AG08395 (cell line): ENCODE data around the gene GOLGA3.
"Not testable (repeated sequence)": the region's sequence is repeated elsewhere in the genome, so short reads cannot be mapped to it uniquely, and the experiment has no call there.

Experiments used
- DNase-seq: peaks from one replicate; pipeline ENCODE4 v3.0.0; 2012; ENCODE audit warnings: mixed read lengths, low spot score

GOLGA3 gene

DNA sequence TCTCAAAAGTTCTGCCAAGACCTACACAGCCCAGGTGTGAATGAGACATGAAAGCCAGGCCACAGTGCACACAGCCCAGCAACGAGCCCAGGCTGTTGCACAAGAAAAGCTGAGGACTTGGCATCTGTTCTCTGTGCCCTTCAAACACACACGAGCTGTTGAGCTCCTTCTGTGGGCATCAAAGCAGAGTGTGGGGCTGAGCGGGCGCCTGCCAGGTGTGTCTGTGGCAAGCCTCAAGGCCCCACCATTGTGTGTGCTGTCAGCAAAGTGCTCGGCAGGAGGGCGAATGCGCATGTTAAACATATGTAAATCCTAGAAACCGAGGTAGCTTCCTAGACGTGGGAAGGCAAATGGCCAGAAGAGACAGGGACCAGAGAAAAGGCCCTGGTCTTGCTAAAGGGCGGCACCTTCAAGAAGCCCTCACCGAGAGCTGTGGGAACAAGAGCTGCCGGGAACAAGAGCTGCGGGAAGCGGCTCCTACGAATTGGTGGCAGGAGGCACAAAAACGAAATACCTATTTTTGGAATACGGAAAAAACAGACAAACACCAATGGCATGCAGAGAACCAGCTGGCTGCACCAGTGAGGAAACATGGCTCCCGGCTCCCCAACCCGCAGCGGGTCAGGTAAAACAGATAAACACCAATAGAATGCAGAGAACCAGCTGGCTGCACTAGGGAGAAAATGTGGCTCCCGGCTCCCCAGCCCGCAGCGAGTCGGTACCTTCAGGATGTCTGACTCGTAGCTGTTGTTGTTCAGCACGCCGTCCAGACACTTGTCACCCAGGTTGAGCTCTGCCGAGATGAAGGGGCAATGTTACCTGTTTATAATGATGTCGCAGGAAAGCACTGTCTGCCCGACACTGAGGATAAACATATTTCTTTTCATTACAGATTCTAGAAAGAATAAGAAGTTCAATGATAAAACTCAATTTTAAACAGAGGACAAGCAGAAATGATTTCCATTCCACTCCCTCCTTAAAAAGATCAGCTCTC, 19.0 kb upstream of the GOLGA3 start:
- DNase-seq, result no peak

DNA sequence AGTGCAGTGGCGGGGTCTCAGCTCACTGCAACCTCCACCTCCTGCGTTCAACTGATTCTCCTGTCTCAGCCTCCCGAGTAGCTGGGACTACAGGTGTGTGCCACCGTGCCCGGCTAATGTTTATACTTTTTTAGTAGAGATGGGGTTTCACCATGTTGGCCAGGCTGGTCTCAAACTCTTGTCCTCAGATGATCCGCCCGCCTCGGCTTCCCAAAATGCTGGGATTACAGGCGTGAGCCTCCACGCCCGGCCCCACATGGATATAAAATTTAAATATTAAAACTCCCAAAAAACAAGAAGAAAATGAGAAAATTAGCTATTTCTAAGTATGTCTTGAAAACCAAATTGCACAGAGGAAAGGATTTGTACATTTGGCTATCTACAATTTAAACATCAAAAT, 16.0 kb upstream of the GOLGA3 start:
- DNase-seq, result not testable (repeated sequence)

DNA sequence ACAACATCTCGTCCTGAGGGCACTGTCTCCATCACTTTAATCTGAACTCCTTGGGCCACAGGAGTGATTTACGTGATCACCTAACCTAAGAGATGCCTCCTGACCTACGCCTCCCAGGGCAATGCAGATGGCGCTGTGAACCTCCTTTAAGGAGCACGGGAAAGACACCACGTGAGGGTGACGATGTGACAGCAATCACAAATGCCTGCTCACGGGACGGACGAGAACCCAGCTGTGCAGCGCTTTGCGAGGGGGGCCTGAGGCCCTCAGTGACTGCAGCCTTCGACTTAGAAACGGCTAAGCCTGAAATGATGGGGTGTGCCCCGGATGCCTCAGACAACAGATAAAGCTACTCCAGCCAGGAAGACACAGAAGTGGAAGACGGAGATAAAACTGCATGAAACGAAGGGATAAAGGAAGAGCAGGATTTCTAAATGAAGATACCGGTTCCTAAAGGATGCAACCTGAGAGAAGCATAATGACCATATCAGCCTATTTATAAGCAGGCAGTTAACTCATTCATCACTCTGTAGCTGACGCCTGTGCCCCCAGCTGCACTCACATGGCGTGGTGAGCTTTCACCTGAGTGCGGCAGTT, 13.9 kb upstream of the GOLGA3 start:
- no peak for DNase-seq

DNA sequence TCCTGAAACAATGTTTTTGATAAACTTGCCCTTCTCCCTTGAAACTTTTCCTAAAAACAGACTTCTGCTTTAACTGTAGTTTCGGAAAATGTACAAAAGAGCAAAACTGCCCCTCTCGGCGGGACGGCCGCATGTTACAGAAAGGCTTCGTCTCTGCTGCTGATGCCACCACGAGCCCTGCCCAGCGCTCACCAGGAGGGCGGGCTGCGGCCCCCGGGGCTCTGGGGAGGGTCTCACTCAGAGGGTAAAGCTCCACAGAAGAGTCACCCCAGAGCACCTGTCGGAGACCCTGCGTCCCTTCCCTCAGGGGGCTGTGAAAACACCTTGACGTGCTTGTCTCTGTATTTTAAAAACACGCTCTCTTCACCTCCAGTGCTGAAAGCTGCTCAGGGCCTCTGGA, 12.5 kb upstream of the GOLGA3 start:
- DNase-seq, result no peak

DNA sequence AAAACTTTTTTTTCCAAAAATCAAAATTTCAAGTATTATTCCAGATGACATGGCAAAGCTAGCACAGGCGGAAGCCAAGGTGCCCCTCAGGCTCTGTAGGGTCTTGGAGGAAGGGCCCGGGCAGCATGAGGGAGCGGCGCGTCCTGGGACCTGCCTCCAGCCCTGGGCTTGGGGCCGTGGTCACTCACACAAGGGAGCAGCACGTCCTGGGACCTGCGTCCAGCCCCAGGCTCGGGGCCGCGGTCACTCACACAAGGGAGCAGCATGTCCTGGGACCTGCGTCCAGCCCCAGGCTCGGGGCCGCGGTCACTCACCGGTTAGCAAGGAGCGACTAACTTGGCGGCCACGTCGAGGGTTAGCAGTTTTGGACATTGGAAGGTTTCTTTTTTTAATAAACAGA, 11.9 kb upstream of the GOLGA3 start:
- no peak for DNase-seq

DNA sequence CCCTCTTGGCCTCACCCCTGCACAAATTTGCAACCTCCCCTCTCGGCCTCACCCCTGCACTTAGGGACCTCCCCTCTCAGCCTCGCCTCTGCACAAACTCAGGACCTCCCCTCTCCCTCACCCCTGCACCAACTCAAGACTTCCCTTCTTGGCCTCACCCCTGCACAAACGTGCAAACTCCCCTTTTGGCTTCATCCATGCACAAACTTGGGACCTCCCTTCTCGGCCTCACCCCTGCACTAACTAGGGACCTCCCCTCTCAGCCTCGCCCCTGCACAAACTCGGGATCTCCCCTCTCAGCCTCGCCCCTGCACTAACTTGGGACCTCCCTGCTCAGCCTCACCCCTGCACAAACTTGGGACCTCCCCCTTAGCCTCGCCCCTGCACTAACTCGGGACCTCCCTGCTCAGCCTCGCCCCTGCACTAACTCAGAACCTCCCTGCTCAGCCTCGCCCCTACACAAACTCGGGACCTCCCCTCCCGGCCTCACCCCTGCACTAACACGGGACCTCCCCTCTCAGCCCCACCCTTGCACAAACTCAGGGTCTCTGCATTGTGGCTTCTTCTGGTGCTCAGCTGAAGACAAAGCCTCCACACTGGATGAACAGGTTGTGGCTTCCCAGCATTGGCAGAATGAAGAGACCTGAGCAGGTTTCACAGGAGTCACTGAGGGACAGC, 11.0 kb upstream of the GOLGA3 start:
- DNase-seq, result no peak

DNA sequence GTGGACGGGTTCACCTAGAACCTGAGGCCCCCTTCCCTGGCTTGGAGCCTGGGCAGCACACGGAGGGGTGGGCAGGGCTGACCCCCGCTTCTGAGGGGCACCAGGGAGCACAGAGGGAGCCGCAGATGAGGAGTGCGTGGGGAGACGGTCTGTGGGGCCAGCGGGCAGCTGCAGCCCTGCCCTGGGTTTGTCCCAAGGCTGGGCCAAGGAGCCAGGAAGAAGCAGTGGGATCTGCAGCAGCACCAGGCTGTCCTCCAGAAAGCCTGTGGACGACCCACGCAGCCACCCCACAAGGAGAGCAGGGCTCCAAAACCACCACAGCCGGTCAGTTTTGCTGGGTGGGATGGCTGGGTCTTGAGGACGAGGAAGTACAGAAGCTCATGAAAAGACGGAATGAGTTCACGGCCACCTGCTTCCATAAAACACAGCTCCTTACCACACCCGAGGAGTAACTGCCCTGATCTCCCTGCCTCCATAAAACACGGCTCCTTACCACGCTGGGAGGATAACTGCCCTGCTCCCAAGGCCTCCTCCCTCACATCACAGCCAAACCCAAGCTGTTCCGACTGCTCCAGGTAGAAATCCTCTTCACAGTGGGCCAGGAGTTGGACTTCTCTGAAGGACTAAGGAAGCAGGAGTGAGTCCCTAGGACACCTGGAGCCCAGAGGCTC, 9.9 kb upstream of the GOLGA3 start:
- peak; percentile 7 for DNase-seq

DNA sequence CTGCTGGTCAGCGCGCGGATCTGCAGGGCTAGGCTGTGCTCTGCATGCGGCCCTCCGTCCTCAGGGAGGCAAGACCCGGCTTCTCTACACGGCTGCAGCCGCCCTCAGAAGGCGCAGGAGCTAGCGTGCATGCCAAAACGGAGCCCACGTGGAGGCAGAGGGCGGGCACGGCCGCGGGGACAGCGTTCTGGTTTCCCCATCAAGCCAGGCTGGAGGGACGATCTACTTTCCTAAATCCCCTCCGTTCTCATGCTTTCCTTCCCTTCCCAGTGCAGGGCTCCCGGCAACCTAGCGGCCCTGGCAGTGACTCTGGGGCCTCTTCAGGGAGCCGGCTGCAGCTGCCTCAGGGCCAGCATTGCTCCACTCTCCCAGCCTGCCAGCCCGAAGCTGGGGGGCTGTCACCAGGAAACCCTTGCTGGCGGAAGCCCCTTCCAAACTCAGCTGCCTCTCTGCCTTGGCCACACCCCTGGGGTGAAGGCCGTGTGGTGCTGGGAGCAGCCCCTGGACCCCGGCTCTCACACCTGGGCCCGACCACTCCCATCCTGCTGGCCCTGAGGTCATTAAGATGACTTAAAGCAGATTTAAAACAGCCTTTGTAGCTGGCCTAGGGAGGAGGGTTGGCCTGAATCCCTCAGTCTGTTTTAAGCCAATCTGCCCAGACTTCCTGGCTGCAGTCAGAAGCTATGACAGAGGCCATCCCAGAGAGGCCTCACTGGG, 9.2 kb upstream of the GOLGA3 start:
- peak; percentile 51 for DNase-seq

DNA sequence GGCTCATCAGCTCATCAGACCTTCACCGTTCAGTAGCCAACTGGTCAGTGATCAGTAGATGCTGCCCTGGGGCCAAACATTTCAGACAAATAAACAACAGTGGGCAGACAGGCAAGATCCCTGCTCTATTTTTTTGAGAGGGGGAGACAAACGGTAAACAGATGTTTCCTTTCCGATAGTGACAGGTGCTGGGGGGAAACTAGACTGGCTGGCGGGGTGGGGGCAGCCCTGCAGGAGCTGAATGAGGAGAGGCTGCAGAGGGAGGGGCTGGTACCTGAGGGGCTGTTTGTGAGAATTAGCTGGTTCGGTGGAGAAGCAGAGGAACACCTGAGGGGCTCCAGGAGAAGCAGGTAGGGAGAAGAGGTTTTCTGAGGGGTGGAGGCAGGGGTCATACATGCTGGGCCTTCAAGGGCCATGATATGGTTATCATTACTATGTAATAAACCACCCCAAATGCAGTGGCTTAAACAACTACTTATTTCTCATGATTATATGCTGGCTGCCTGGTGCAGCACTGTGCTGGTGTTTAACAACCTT, 8.2 kb upstream of the GOLGA3 start:
- no peak for DNase-seq

DNA sequence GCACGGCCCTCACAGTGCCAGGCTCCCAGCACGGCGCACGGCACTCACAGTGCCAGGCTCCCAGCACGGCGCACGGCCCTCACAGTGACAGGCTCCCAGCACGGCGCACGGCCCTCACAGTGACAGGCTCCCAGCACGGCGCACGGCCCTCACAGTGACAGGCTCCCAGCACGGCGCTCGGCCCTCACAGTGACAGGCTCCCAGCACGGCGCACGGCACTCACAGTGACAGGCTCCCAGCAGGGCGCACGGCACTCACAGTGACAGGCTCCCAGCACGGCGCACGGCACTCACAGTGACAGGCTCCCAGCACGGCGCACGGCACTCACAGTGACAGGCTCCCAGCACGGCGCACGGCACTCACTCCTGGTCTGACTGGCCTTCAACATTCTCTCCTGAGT, 7.6 kb upstream of the GOLGA3 start:
- not testable (repeated sequence) for DNase-seq

DNA sequence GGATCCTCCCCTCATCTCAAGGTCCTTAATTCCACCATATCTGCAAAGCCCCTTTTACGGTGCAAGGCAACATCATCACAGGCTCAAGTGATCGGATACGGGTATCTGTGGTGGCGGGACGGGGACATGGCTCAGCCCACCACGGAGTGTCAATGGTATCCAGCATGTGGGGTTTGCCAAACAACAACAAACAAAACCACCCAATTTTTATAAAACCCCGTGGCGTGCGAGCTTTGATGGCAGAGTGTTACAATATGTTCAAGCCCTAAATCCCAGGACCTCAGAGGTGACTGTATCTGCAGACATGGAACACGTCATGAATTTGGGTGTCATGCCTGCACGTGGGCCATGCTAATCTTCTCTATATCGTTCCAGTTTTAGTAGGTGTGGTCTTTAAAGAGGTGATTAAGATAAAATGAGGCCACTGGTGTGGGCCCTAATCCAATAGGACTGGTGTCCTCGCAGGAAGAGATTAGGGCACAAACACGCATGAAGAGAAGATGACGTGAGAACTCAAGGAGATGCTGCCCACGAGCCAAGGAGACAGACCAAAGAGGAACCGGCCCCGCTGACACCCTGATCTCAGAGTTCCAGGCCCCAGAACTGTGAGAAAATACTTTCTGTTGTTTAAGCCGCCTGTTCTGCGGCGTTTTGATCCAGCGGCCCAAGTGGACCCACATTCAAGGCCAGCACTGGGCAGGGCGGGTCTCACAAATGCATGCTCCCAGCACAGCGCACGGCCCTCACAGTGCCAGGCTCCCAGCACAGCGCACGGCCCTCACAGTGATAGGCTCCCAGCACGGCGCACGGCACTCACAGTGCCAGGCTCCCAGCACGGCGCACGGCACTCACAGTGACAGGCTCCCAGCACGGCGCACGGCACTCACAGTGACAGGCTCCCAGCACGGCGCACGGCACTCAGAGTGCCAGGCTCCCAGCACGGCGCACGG, 6.7 kb upstream of the GOLGA3 start:
- no peak for DNase-seq

DNA sequence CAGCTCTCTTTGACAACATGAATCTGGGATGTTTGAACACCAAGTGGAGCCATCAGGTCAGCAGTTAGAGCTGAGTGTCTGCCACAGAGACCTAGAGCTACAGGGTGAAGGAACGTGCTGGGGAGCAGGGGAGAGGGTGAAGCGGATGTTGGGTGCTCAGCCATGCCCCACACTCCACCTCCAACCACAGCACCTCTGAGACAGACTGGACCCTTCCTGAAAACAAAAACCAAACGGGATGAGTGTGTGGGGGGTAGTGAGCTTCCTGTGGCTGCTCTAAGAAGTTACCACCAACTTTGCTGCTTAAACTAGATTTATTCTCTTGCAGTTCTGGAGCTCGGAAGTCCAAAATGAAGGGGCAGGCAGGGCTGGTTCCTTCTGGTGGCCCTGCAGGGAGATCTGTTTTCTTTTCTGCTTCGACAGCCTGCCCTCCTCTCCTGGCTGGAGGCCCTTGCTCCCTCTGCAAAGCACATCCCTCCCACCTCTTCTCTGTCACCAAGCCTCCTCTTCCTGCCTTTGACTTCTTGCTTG, 5.6 kb upstream of the GOLGA3 start:
- no peak for DNase-seq

DNA sequence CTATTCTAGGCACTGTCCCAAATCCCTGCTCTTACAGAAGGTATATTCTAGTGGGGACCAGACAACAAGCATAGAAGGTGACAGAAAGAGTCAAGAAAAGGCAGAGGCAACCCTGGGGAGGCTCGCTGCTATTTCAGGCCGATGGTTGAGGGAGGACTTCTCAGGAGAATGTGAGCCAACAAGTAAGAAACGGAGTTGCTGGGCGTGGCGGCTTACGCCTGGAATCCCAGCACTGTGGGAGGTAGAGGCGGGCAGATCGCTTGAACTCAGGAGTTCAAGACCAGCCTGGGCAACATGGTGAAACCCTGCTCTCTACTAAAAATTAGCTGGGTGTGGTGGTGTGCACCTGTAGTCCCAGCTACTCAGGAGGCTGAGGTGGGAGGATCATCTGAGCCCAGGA, 4.7 kb upstream of the GOLGA3 start:
- DNase-seq, result no peak

DNA sequence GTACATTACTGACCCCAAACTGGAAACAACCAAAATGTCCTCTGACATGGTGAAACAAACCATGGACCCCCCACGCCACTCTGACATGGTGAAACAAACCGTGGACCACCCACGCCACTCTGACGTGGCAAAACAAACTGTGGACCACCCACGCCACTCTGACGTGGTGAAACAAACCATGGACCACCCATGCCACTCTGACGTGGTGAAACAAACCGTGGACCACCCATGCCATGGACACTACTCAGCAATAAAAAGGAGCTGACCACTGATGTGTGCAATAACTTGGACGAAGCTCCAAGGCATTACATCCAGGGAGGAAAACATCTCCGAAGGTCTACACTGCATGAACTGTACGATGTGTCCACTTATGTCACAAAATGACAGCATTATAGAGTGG, 3.1 kb upstream of the GOLGA3 start:
- no peak for DNase-seq

DNA sequence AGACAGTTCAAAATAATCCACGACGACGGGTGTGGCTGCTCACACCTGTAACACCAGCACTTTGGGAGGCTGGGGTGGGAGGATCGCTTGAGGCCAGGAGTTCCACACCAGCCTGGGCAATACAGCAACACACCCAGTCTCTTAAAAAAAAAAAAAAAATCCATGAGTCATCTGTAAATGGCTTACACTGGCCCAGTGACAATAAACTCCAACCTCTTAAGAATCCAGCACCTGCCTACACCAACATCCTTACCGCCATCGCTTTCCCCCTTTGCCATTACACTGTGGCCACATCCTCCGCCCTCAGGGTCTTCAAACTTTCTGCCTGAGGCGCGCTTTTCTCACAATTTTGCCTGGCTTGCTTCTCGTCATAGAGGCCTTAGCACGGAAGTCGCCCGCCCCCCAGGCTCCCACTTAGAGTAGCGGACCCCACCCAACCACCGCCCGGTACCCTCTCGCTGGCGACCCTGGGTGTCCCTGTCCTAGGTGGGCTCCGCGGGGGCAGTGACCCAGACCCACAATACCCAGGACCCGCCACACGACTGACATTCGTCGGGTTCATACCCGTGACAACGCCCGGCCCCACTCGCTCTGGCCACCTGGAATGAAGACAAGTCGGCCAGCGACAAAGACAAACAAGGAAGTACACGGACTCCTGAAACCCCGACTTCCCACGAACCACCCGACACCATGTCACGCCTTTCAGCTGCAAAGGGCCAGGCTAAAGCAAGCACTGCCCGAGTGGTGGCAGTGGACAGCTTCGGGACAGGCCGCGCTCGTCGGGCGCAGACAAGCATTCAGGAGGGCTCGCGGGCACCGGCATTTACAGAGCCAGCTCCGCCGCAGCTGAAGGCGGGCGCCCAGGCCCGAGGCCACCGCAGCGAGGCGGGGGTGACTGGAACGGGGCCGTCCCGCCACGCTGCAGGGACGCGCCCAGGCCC, 636 bp downstream of the GOLGA3 start:
- peak; percentile 67 for DNase-seq

DNA sequence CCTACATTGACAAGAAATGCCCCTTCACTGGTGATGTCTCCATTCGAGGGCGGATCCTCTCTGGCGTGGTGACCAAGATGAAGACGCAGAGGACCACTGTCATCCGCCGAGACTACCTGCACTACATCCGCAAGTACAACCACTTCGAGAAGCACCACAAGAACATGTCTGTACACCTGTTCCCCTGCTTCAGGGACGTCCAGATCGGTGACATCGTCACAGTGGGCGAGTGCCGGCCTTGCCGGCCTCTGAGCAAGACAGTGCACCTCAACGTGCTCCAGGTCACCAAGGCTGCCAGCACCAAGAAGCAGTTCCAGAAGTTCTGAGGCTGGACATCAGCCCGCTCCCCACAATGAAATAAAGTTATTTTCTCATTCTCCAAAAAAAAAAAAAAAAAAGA, 2.8 kb downstream of the GOLGA3 start:
- DNase-seq, result no peak

DNA sequence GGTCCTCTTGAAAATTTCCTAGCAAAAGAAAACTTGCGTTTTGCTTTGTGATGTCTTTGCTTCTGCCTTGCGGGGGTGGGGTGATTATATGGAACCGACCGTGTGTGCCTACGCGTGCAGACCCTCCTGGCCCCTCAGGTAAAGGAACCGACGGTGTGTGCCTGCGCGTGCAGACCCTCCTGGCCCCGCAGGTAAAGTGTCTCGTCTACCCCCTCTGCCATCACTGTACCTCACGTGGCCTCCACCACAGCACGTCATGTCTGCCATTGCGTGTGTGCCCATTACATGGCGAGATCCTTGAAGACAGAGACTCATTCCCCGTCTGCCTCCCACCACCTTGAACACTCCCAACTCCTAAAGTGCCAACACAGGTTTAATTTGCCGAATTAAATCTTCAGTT, 3.6 kb downstream of the GOLGA3 start:
- DNase-seq, result no peak

DNA sequence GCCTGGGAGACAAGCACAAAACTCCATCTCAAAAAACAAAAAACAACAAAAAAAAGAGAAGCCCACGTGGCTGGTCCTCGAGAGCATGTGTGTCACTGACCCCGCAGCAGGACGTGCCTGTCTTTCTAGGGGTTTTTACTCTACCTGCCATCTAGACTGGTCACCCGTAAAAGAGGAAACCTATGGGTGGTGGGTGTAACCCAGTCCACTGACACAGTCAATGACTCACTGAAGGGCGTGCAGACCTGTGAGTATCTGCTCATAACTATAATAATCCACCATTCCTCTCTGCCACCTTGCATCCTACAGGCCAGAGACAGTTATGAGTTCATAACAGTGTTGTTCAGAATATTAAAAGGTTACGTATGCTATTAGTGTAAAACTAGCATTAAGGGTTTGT, 4.6 kb downstream of the GOLGA3 start:
- DNase-seq, result no peak

DNA sequence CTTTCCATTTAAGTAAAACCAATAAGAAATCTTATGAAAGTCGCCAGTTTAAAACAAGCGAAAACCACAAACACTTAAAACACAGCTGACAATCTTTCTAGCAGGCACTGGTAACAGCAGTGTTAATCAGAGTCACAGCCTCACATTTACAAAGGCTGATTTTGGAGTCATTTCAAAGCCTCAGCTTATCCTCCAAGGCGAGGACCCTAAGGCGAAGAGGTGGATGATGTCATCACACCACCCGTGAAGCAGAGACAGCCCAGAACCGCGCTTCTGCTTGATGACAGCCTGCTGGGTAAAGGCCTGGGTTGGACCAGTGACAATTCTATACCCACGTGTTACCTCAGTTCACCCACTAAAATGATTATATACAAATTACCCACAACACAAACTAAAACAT, 10.1 kb downstream of the GOLGA3 start:
- no peak for DNase-seq
